ENCODE results near the gene VPS26A. TPM values are rescaled to one million over a fixed set of nuclear protein-coding genes. Genes with fewer than 3 reads are reported as not detected.

VPS26A gene
- total RNA-seq, 1 donor = 41.3 TPM

GRCh38 chr10:69182005-69182404 lies 58.0 kb downstream of the VPS26A start:
- Histone ChIP-seq H3K4me2 (ENCODE audit: insufficient read depth, low read length) (no peak overlapping the region), H3K79me2 (ENCODE audit: insufficient read depth, low read length) (peaks cover 64% of the 10 kb centered on the region)
- no peak for TF ChIP-seq CTCF (IDR thresholded peaks at IDR 0.05; ENCODE audit: extremely low read depth, low read depth, low read length)

GRCh38 chr10:69186524-69186923 lies 62.5 kb downstream of the VPS26A start:
- no peaks in the 10 kb centered on the region for H3K9me3 ChIP-seq (ENCODE audit: low read depth, low read length)
- H2AFZ ChIP-seq (ENCODE audit: low read length) = no peak overlapping the region
- H3K4me3 ChIP-seq (ENCODE audit: insufficient read depth, low read length) = no peak overlapping the region
- no peak overlapping the region for H3K27ac ChIP-seq (ENCODE audit: low read depth, low read length)
- peaks cover 2% of the 10 kb centered on the region for H3K4me1 ChIP-seq (ENCODE audit: insufficient read depth, low read length)
- no peak overlapping the region for H3K4me2 ChIP-seq (ENCODE audit: insufficient read depth, low read length)
- DNase-seq (ENCODE audit: insufficient read length, low spot score, missing footprints) = no peak
- H3K36me3 ChIP-seq (ENCODE audit: insufficient read depth, low read length) = peaks cover 39% of the 10 kb centered on the region
- no peaks in the 10 kb centered on the region for H3K27me3 ChIP-seq (ENCODE audit: insufficient read depth, low read length)
- peaks cover 4% of the 10 kb centered on the region for H4K20me1 ChIP-seq (ENCODE audit: insufficient read depth, low read length)
- TF ChIP-seq CTCF (IDR thresholded peaks at IDR 0.05; ENCODE audit: extremely low read depth, low read depth, low read length) = no peak
- H3K79me2 ChIP-seq (ENCODE audit: insufficient read depth, low read length) = peaks cover 59% of the 10 kb centered on the region

More at GRCh38 chr10:69182005-69182404, 58.0 kb downstream of the VPS26A start:
- no peak overlapping the region for H2AFZ ChIP-seq (ENCODE audit: low read length)
- no peaks in the 10 kb centered on the region for H3K27me3 ChIP-seq (ENCODE audit: insufficient read depth, low read length)
- H3K4me1 ChIP-seq (ENCODE audit: insufficient read depth, low read length) = peaks cover 19% of the 10 kb centered on the region
- H3K27ac ChIP-seq (ENCODE audit: low read depth, low read length) = no peak overlapping the region
- no peak for DNase-seq (ENCODE audit: insufficient read length, low spot score, missing footprints)
- H3K4me3 ChIP-seq (ENCODE audit: insufficient read depth, low read length) = no peak overlapping the region
- peaks cover 10% of the 10 kb centered on the region for H3K36me3 ChIP-seq (ENCODE audit: insufficient read depth, low read length)
- H3K9me3 ChIP-seq (ENCODE audit: low read depth, low read length) = no peaks in the 10 kb centered on the region
- peaks cover 4% of the 10 kb centered on the region for H4K20me1 ChIP-seq (ENCODE audit: insufficient read depth, low read length)

GRCh38 chr10:69201045-69201444 lies 77.1 kb downstream of the VPS26A start:
- H3K4me3 ChIP-seq (ENCODE audit: insufficient read depth, low read length) = no peak overlapping the region
- H3K9me3 ChIP-seq (ENCODE audit: low read depth, low read length) = no peaks in the 10 kb centered on the region
- DNase-seq (ENCODE audit: insufficient read length, low spot score, missing footprints) = no peak
- no peak overlapping the region for H2AFZ ChIP-seq (ENCODE audit: low read length)
- no peak for TF ChIP-seq CTCF (IDR thresholded peaks at IDR 0.05; ENCODE audit: extremely low read depth, low read depth, low read length)
- H3K36me3 ChIP-seq (ENCODE audit: insufficient read depth, low read length) = peaks cover 54% of the 10 kb centered on the region
- no peaks in the 10 kb centered on the region for H3K79me2 ChIP-seq (ENCODE audit: insufficient read depth, low read length)
- H3K4me1 ChIP-seq (ENCODE audit: insufficient read depth, low read length) = no peaks in the 10 kb centered on the region
- no peaks in the 10 kb centered on the region for H4K20me1 ChIP-seq (ENCODE audit: insufficient read depth, low read length)
- no peak overlapping the region for H3K27ac ChIP-seq (ENCODE audit: low read depth, low read length)
- H3K27me3 ChIP-seq (ENCODE audit: insufficient read depth, low read length) = no peaks in the 10 kb centered on the region
- no peak overlapping the region for H3K4me2 ChIP-seq (ENCODE audit: insufficient read depth, low read length)

- H3K79me2 ChIP-seq (ENCODE audit: insufficient read depth, low read length) = no peaks in the 10 kb centered on the region
- H3K27ac ChIP-seq (ENCODE audit: low read depth, low read length) = no peak overlapping the region
- no peaks in the 10 kb centered on the region for H3K27me3 ChIP-seq (ENCODE audit: insufficient read depth, low read length)
- no peaks in the 10 kb centered on the region for H4K20me1 ChIP-seq (ENCODE audit: insufficient read depth, low read length)
- H3K4me2 ChIP-seq (ENCODE audit: insufficient read depth, low read length) = no peak overlapping the region
- no peak overlapping the region for H2AFZ ChIP-seq (ENCODE audit: low read length)
- no peaks in the 10 kb centered on the region for H3K4me1 ChIP-seq (ENCODE audit: insufficient read depth, low read length)
- TF ChIP-seq CTCF (IDR thresholded peaks at IDR 0.05; ENCODE audit: extremely low read depth, low read depth, low read length) = no peak
- no peak for DNase-seq (ENCODE audit: insufficient read length, low spot score, missing footprints)
- H3K36me3 ChIP-seq (ENCODE audit: insufficient read depth, low read length) = peaks cover 54% of the 10 kb centered on the region
- H3K4me3 ChIP-seq (ENCODE audit: insufficient read depth, low read length) = no peak overlapping the region
- no peaks in the 10 kb centered on the region for H3K9me3 ChIP-seq (ENCODE audit: low read depth, low read length)
Measured at GRCh38 chr10:69202332-69202731, 78.4 kb downstream of the VPS26A start.
